SK-N-SH (cell line): ENCODE results near the gene MAP3K5. TPM values are rescaled to one million over a fixed set of nuclear protein-coding genes. Genes with fewer than 3 reads are reported as not detected.

Experiments used
- CTCF ChIA-PET: fragments of 300-600, 350-600 bp; formaldehyde crosslinking; extraction: SDS; loops from one replicate; lab custom pipeline; 2021; lab: Yijun Ruan, JAX
- POLR2A ChIA-PET: fragments of 350-600 bp; sonication (Branson Sonifier 250); formaldehyde crosslinking; extraction: SDS; loops from one replicate; lab custom pipeline; 2020; ENCODE audit warnings: antibody characterized with exemption, inconsistent platforms; lab: Yijun Ruan, JAX
- DNase-seq: peaks from one replicate; pipeline ENCODE4 v3.0.0; 2012
- H2AFZ ChIP-seq: fragments of 200-600 bp; sonication (generic); 2 replicates; pipeline ENCODE4 v1.8.1; 2016; ENCODE audit warnings: antibody characterized with exemption, mild to moderate bottlenecking, low read depth
- H3F3A ChIP-seq: fragments of 200-600 bp; sonication (generic); replicated peaks from 2 replicates; pipeline ENCODE3; 2016; ENCODE audit warnings: antibody characterized with exemption, mild to moderate bottlenecking; ENCODE audit not compliant: insufficient read depth
- H3K27ac ChIP-seq, 2 experiments: fragments of 200-500 bp in 1 of 2; fragments of 200-600 bp in 1 of 2; sonication (Bioruptor generic) in 1 of 2; sonication (generic), shearing (Covaris generic) in 1 of 2; 2 replicates each; pipeline versions ENCODE4 v1.5.1 to v1.6.1; 2014 to 2016; ENCODE audit warnings: low read depth in 2 of 2, inconsistent platforms in 1 of 2, low read length in 1 of 2, mild to moderate bottlenecking in 1 of 2, mixed read lengths in 1 of 2
- H3K27me3 ChIP-seq: fragments of 200-600 bp; sonication (generic), shearing (Covaris generic); 2 replicates; pipeline ENCODE4 v1.6.1; 2016; ENCODE audit warnings: mixed run types; ENCODE audit not compliant: insufficient read depth
- H3K36me3 ChIP-seq, 2 experiments: fragments of 200-500 bp in 1 of 2; fragments of 200-600 bp in 1 of 2; sonication (Bioruptor generic) in 1 of 2; sonication (generic) in 1 of 2; replicated peaks in 1 of 2; 2 replicates each; pipeline versions ENCODE3 to v1.5.1; 2014 to 2016; ENCODE audit warnings: low read length in 1 of 2, mild to moderate bottlenecking in 1 of 2; ENCODE audit not compliant: insufficient read depth in 2 of 2, control insufficient read depth in 1 of 2
- H3K4me1 ChIP-seq, 2 experiments: fragments of 200-500 bp in 1 of 2; fragments of 200-600 bp in 1 of 2; sonication (Bioruptor generic) in 1 of 2; sonication (generic), shearing (Covaris generic) in 1 of 2; 2 replicates each; pipeline versions ENCODE4 v1.5.1 to v1.6.1; 2014 to 2016; ENCODE audit warnings: low read depth in 1 of 2, low read length in 1 of 2, mixed run types in 1 of 2; ENCODE audit not compliant: insufficient read depth in 2 of 2, control insufficient read depth in 1 of 2
- H3K4me2 ChIP-seq: fragments of 200-600 bp; sonication (generic), shearing (Covaris generic); 2 replicates; pipeline ENCODE4 v1.6.1; 2017; ENCODE audit warnings: mixed run types
- H3K4me3 ChIP-seq, 2 experiments: fragments of 200-500 bp in 1 of 2; fragments of 200-600 bp in 1 of 2; sonication (Bioruptor generic) in 1 of 2; sonication (generic), shearing (Covaris generic) in 1 of 2; 2 replicates each; pipeline versions ENCODE4 v1.5.1 to v1.8.1; 2014 to 2016; ENCODE audit warnings: low read depth in 2 of 2, inconsistent platforms in 1 of 2, low read length in 1 of 2, mild to moderate bottlenecking in 1 of 2, mixed read lengths in 1 of 2, moderate library complexity in 1 of 2
- H3K79me2 ChIP-seq: fragments of 200-600 bp; sonication (generic); 2 replicates; pipeline ENCODE4 v1.8.1; 2017; ENCODE audit warnings: mild to moderate bottlenecking; ENCODE audit not compliant: insufficient read depth
- H3K9ac ChIP-seq: fragments of 200-600 bp; sonication (generic); 2 replicates; pipeline ENCODE4 v1.6.1; 2017; ENCODE audit warnings: mixed run types
- H3K9me2 ChIP-seq: fragments of 200-600 bp; sonication (generic); 2 replicates; pipeline ENCODE4 v1.6.1; 2017; ENCODE audit warnings: mixed run types
- H3K9me3 ChIP-seq: fragments of 200-600 bp; sonication (generic); 2 replicates; pipeline ENCODE4 v1.6.1; 2017; ENCODE audit warnings: mixed run types, mild to moderate bottlenecking, moderate library complexity
- H4K20me1 ChIP-seq: fragments of 200-600 bp; sonication (generic); 2 replicates; pipeline ENCODE4 v1.6.1; 2017; ENCODE audit warnings: mild to moderate bottlenecking, mixed run types; ENCODE audit not compliant: insufficient read depth
- CHD2 ChIP-seq: fragments of 150-350 bp; IDR thresholded peaks from 2 replicates; pipeline ENCODE4 v1.6.1; 2018; ENCODE audit warnings: low read length; ENCODE audit not compliant: partially characterized antibody
- ELF1 ChIP-seq: IDR thresholded peaks from 2 replicates; pipeline ENCODE4 v1.4.0; 2012
- EZH2phosphoT487 ChIP-seq: fragments of 200-600 bp; sonication (generic); IDR thresholded peaks from 2 replicates; pipeline ENCODE4 v1.6.1; 2017; ENCODE audit warnings: low read depth, mixed run types, mild to moderate bottlenecking, antibody characterized with exemption, moderate library complexity, borderline replicate concordance
- FOXJ3 ChIP-seq: sonication (generic); formaldehyde crosslinking; IDR thresholded peaks from 2 replicates; pipeline ENCODE4 v1.5.1; 2020; ENCODE audit warnings: mild to moderate bottlenecking, missing genetic modification reagents
- FOXM1 ChIP-seq: IDR thresholded peaks from 2 replicates; pipeline ENCODE4 v1.4.0; 2012; ENCODE audit warnings: low read depth, mild to moderate bottlenecking
- GABPA ChIP-seq: IDR thresholded peaks from 2 replicates; pipeline ENCODE4 v1.4.0; 2012; ENCODE audit warnings: low read depth, mild to moderate bottlenecking
- GATA2 ChIP-seq: sonication (generic); formaldehyde crosslinking; IDR thresholded peaks from 2 replicates; pipeline ENCODE4 v1.5.0; 2020; ENCODE audit warnings: mild to moderate bottlenecking, missing genetic modification reagents
- POLR2AphosphoS5 ChIP-seq: IDR thresholded peaks from 2 replicates; pipeline ENCODE4 v1.6.1; 2012; ENCODE audit warnings: low read depth, low read length
- RCOR1 ChIP-seq: fragments of 150-350 bp; IDR thresholded peaks from 2 replicates; pipeline ENCODE4 v1.6.1; 2017; ENCODE audit warnings: antibody characterized with exemption, low read length
- RFX5 ChIP-seq: IDR thresholded peaks from 2 replicates; pipeline ENCODE4 v1.6.1; 2012; ENCODE audit warnings: mild to moderate bottlenecking, improper control_type of control experiment, low read length
- TCF12 ChIP-seq: IDR thresholded peaks from 2 replicates; pipeline ENCODE4 v1.4.0; 2012
- whole genome bisulfite sequencing: methylation state at CpG from one replicate; pipeline ENCODE4 v1.1.6; 2017; ENCODE audit warnings: low lambda C conversion rate; 5-methylcytosine and 5-hydroxymethylcytosine counted together
- polyA plus RNA-seq, 3 experiments: library from polyadenylated mRNA; depleted of rRNA; stranded (reverse); fragments of >200 nt; gene quantifications; 2 replicates each; pipeline ENCODE4 v1.2.3, GENCODE V29; 2012
- TF ChIP-seq, protein P1 (sequence below): IDR thresholded peaks from 2 replicates; pipeline ENCODE4 v1.6.1; 2012; ENCODE audit warnings: mild to moderate bottlenecking, low read depth, low read length, moderate library complexity
- TF ChIP-seq, protein P2 (sequence below): fragments of 200-600 bp; sonication (generic); IDR thresholded peaks from 2 replicates; pipeline ENCODE4 v1.6.1; 2017; ENCODE audit warnings: antibody characterized with exemption, mild to moderate bottlenecking, moderate library complexity
- TF ChIP-seq, protein P3 (sequence below): fragments of 150-350 bp; IDR thresholded peaks from 2 replicates; pipeline ENCODE4 v1.6.1; 2017; ENCODE audit warnings: antibody characterized with exemption, low read length, low read depth, borderline replicate concordance
- TF ChIP-seq, protein P4 (sequence below): fragments of 150-350 bp; IDR thresholded peaks from 2 replicates; pipeline ENCODE4 v1.6.1; 2016; ENCODE audit warnings: mild to moderate bottlenecking, low read depth, low read length
- TF ChIP-seq, protein P5 (sequence below): IDR thresholded peaks from 2 replicates; pipeline ENCODE4 v1.4.0; 2012; ENCODE audit warnings: low read depth, borderline replicate concordance
- TF ChIP-seq, protein P6 (sequence below): IDR thresholded peaks from 2 replicates; pipeline ENCODE4; 2012
- TF ChIP-seq, protein P7 (sequence below): IDR thresholded peaks from 2 replicates; pipeline ENCODE4 v1.4.0; 2012; ENCODE audit warnings: low read depth

Gene MAP3K5
- polyA plus RNA-seq, 1 of the 3 experiments (the other 2 are of a cell fraction) = 1.4 TPM

DNA sequence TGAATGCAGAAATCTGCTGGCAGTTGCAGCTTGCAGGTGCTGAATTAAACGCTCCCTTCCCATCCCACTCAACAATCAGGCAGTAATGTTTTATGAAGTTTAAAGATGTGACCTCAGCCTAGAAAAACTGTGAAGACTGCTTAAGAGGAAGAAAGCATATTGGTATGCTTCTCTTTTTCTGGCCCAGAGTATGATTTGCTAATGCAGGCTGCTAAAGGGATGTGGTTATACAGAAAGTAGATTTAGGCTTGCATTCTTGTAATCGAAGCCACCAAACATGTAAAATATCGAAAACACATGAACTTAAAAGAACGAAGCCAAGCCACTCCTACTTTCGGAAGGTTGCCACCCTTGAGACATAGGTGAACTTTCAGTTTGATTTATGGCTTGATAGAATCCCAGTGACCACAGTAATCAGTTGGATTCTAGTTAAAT, 40.7 kb downstream of the MAP3K5 start (continued):
- TF ChIP-seq, protein P1, sequence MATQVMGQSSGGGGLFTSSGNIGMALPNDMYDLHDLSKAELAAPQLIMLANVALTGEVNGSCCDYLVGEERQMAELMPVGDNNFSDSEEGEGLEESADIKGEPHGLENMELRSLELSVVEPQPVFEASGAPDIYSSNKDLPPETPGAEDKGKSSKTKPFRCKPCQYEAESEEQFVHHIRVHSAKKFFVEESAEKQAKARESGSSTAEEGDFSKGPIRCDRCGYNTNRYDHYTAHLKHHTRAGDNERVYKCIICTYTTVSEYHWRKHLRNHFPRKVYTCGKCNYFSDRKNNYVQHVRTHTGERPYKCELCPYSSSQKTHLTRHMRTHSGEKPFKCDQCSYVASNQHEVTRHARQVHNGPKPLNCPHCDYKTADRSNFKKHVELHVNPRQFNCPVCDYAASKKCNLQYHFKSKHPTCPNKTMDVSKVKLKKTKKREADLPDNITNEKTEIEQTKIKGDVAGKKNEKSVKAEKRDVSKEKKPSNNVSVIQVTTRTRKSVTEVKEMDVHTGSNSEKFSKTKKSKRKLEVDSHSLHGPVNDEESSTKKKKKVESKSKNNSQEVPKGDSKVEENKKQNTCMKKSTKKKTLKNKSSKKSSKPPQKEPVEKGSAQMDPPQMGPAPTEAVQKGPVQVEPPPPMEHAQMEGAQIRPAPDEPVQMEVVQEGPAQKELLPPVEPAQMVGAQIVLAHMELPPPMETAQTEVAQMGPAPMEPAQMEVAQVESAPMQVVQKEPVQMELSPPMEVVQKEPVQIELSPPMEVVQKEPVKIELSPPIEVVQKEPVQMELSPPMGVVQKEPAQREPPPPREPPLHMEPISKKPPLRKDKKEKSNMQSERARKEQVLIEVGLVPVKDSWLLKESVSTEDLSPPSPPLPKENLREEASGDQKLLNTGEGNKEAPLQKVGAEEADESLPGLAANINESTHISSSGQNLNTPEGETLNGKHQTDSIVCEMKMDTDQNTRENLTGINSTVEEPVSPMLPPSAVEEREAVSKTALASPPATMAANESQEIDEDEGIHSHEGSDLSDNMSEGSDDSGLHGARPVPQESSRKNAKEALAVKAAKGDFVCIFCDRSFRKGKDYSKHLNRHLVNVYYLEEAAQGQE = no peak

DNA sequence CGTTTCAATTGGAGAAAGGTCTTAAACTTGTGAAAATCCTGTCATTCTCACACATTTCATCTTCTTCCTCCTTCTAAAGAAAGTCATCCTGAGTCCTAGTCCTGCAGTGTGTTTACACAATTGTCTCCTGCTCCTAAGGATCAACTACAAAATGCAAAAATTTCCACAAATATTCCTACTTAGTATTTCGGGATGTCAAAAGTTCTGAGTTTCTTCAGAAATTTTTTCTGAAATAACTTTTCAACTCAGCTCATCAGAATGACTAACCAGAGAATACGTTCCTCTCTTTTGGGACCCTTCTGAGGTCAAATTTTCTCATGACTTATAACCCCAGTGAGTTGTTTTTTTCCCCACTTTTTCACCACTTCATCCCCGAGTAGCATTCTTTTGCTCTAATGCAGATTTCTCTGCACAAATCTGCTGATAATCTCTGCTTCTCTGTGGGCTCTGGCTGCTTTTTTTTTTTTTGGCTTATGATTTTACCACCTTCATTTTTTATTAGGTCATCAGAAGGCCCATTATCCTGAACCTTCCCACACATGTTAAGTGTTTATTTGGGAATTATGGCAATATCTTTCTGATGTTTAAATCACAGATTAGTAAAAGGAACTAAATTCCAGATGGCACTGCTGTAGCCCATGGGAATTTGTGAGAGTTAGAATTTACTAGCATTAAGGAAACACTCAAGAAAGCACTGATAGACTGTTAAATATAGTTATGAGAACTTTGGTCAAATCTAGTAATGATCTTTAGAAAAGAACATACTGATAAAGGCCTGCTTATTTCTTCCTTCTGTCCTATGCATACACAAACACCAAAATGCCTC, 41.4 kb downstream of the MAP3K5 start:
- Histone ChIP-seq H4K20me1 (no peaks in the 10 kb centered on the region), H3K4me3 (no peak overlapping the region), H3K27ac (no peak overlapping the region), H3K9me3 (no peaks in the 10 kb centered on the region), H3K4me1 (no peaks in the 10 kb centered on the region; a peak in 2 of 4 replicates), H2AFZ (no peak overlapping the region), H3K79me2 (peaks cover 9% of the 10 kb centered on the region; the same call in 1 of the 2 replicates), H3K27me3 (no peaks in the 10 kb centered on the region), H3K4me2 (no peak overlapping the region), H3K9me2 (no peaks in the 10 kb centered on the region), H3F3A (no peaks in the 10 kb centered on the region), H3K36me3 (no peaks in the 10 kb centered on the region), H3K9ac (no peak overlapping the region)
- TF ChIP-seq TCF12 (no peak), GATA2 (CRISPR knock-in tag) (no peak), ELF1 (no peak), RFX5 (no peak), EZH2phosphoT487 (no peak), FOXJ3 (no peak), CHD2 (no peak), POLR2AphosphoS5 (no peak), GABPA (no peak), FOXM1 (no peak), RCOR1 (no peak)
- TF ChIP-seq, protein P2, sequence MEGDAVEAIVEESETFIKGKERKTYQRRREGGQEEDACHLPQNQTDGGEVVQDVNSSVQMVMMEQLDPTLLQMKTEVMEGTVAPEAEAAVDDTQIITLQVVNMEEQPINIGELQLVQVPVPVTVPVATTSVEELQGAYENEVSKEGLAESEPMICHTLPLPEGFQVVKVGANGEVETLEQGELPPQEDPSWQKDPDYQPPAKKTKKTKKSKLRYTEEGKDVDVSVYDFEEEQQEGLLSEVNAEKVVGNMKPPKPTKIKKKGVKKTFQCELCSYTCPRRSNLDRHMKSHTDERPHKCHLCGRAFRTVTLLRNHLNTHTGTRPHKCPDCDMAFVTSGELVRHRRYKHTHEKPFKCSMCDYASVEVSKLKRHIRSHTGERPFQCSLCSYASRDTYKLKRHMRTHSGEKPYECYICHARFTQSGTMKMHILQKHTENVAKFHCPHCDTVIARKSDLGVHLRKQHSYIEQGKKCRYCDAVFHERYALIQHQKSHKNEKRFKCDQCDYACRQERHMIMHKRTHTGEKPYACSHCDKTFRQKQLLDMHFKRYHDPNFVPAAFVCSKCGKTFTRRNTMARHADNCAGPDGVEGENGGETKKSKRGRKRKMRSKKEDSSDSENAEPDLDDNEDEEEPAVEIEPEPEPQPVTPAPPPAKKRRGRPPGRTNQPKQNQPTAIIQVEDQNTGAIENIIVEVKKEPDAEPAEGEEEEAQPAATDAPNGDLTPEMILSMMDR = no peak
- TF ChIP-seq, protein P3, sequence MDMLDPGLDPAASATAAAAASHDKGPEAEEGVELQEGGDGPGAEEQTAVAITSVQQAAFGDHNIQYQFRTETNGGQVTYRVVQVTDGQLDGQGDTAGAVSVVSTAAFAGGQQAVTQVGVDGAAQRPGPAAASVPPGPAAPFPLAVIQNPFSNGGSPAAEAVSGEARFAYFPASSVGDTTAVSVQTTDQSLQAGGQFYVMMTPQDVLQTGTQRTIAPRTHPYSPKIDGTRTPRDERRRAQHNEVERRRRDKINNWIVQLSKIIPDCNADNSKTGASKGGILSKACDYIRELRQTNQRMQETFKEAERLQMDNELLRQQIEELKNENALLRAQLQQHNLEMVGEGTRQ = no peak
- TF ChIP-seq, protein P4, sequence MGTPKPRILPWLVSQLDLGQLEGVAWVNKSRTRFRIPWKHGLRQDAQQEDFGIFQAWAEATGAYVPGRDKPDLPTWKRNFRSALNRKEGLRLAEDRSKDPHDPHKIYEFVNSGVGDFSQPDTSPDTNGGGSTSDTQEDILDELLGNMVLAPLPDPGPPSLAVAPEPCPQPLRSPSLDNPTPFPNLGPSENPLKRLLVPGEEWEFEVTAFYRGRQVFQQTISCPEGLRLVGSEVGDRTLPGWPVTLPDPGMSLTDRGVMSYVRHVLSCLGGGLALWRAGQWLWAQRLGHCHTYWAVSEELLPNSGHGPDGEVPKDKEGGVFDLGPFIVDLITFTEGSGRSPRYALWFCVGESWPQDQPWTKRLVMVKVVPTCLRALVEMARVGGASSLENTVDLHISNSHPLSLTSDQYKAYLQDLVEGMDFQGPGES = no peak
- TF ChIP-seq, protein P5, sequence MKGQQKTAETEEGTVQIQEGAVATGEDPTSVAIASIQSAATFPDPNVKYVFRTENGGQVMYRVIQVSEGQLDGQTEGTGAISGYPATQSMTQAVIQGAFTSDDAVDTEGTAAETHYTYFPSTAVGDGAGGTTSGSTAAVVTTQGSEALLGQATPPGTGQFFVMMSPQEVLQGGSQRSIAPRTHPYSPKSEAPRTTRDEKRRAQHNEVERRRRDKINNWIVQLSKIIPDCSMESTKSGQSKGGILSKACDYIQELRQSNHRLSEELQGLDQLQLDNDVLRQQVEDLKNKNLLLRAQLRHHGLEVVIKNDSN = no peak
- TF ChIP-seq, protein P6, sequence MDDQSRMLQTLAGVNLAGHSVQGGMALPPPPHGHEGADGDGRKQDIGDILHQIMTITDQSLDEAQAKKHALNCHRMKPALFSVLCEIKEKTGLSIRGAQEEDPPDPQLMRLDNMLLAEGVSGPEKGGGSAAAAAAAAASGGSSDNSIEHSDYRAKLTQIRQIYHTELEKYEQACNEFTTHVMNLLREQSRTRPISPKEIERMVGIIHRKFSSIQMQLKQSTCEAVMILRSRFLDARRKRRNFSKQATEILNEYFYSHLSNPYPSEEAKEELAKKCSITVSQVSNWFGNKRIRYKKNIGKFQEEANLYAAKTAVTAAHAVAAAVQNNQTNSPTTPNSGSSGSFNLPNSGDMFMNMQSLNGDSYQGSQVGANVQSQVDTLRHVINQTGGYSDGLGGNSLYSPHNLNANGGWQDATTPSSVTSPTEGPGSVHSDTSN = no peak
- TF ChIP-seq, protein P7, sequence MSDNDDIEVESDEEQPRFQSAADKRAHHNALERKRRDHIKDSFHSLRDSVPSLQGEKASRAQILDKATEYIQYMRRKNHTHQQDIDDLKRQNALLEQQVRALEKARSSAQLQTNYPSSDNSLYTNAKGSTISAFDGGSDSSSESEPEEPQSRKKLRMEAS = no peak
- DNase-seq = no peak
- POLR2A ChIA-PET = no interaction called here
- 85% methylated on average over 4 of the region's 4 CpGs for WGBS
- CTCF ChIA-PET = no interaction called here
